ENCODE data around the gene CREM. TPM values are rescaled to one million over a fixed set of nuclear protein-coding genes. Genes with fewer than 3 reads are reported as not detected.

CREM gene
- total RNA-seq, 1 donor from 2014 or later = 50.3 TPM

GRCh38 chr10:35237766-35238512 is 111.3 kb downstream of the CREM start:
- no peak for DNase-seq
- no peak for ATAC-seq
- intact Hi-C loops (cut with micrococcal nuclease) = no loop called here

GRCh38 chr10:35244549-35244948 is 117.9 kb downstream of the CREM start:
- ATAC-seq = no peak
- DNase-seq = no peak
- intact Hi-C loops (cut with micrococcal nuclease) = loop anchor here (10.0 kb wide), 1 partner anchor 350 kb away; no protein-coding TSS in a partner anchor

GRCh38 chr10:35246770-35247343 is 120.2 kb downstream of the CREM start:
- intact Hi-C loops (cut with micrococcal nuclease) = loop anchor here (10.0 kb wide), 1 partner anchor 348 kb away; no protein-coding TSS in a partner anchor
- no peak for ATAC-seq
- no peak for DNase-seq

- intact Hi-C loops (cut with micrococcal nuclease) = no loop called here
- ATAC-seq (no peak), DNase-seq (no peak)
Measured at GRCh38 chr10:35251373-35252100, 124.9 kb downstream of the CREM start.

GRCh38 chr10:35257057-35257983 is 130.7 kb downstream of the CREM start:
- intact Hi-C loops (cut with micrococcal nuclease) = no loop called here
- DNase-seq = no peak
- ATAC-seq = no peak

- DNase-seq = no peak
- no peak for ATAC-seq
- intact Hi-C loops (cut with micrococcal nuclease) = no loop called here
Measured at GRCh38 chr10:35259769-35260397, 133.2 kb downstream of the CREM start.

- ATAC-seq (no peak), DNase-seq (no peak)
- intact Hi-C loops (cut with micrococcal nuclease) = no loop called here
Measured at GRCh38 chr10:35262436-35262835, 135.8 kb downstream of the CREM start.

Small RNAs within 50 kb of the gene (microRNA-seq; reads per million reads assigned to microRNA genes)
- 2.9 reads per million for gene MIR3611 (ENCODE audit: borderline number of aligned reads)

Other genes with a start within 250 kb of the CREM start
- 40.6 TPM for gene CUL2, start 36.5 kb upstream of the CREM start, total RNA-seq
- 94.4 TPM for gene CCNY, start 209.7 kb downstream of the CREM start, total RNA-seq

All from left ventricle myocardium superior (tissue), 1 donor.